Measurements from ENCODE around the gene RARS2.

- TF ChIP-seq CTCF (conservative IDR thresholded peaks at IDR 0.05 in 1 of 2, IDR thresholded peaks at IDR 0.05 in 1 of 2; ENCODE audit: extremely low read depth in 1 of 2, insufficient read depth in 1 of 2, low read depth in 1 of 2, low read length in 2 of 2) (no peak), EZH2 (IDR thresholded peaks at IDR 0.05; ENCODE audit: borderline replicate concordance, low read length) (no peak)
Observed at GRCh38 chr6:87483929-87484328, 105.9 kb downstream of the RARS2 start.

Measured in mammary epithelial cell (primary cell).